Thoracic aorta (tissue), 2 donors: ENCODE data around the gene MICU1. TPM values are rescaled to one million over a fixed set of nuclear protein-coding genes. Genes with fewer than 3 reads are reported as not detected.

ENCODE experiments used
- ATAC-seq: fragments of 150-250 bp; one replicate; pipeline ENCODE4 v1.8.0; 2017; ENCODE audit warnings: low read depth; ENCODE audit not compliant: insufficient number of reproducible peaks, low FRiP score
- DNase-seq: peaks from one replicate; pipeline ENCODE4 v3.0.0-alpha.2; 2020; ENCODE audit warnings: low spot score
- H3K27ac ChIP-seq, 2 donors: fragments of 200-600 bp; sonication (generic); 1 replicate in 1 of 2; 2 replicates in 1 of 2; pipeline ENCODE4 v1.5.1; 2016; ENCODE audit warnings: mild to moderate bottlenecking in 2 of 2, moderate library complexity in 2 of 2
- H3K27me3 ChIP-seq: fragments of 200-600 bp; sonication (generic); replicated peaks from 2 replicates; pipeline ENCODE4 v1.6.0; 2016; ENCODE audit warnings: mild to moderate bottlenecking; ENCODE audit not compliant: insufficient read depth
- H3K36me3 ChIP-seq: fragments of 200-600 bp; sonication (generic); one replicate; pipeline ENCODE4 v1.5.1; 2016
- H3K4me1 ChIP-seq, 2 donors: fragments of 200-600 bp; sonication (generic); 1 replicate in 1 of 2; 2 replicates in 1 of 2; pipeline versions ENCODE4 v1.5.1 to v1.6.0; 2016; ENCODE audit warnings: low read depth in 2 of 2, mild to moderate bottlenecking in 1 of 2; ENCODE audit not compliant: control insufficient read depth in 1 of 2
- H3K4me3 ChIP-seq: fragments of 200-600 bp; sonication (generic); 2 replicates; pipeline ENCODE4 v1.5.1; 2016; ENCODE audit warnings: mild to moderate bottlenecking
- H3K9me3 ChIP-seq: fragments of 200-600 bp; sonication (generic); 2 replicates; pipeline ENCODE4 v1.5.1; 2016
- CTCF ChIP-seq: fragments of 200-600 bp; sonication (generic); IDR thresholded peaks from one replicate; pipeline ENCODE4 v1.5.1; 2019; ENCODE audit warnings: antibody characterized with exemption
- total RNA-seq, 2 donors: library from RNA; depleted of rRNA; stranded (reverse); fragments of >200 nt; gene quantifications; one replicate each; pipeline versions ENCODE4 v1.1.0 to v1.2.3, GENCODE V29; 2016

MICU1 gene
- total RNA-seq, 2 donors from 2014 or later, result 37.4 to 63.5 TPM

- H3K9me3 ChIP-seq, result no peaks in the 10 kb centered on the region
- H3K27me3 ChIP-seq, result no peaks in the 10 kb centered on the region
- ATAC-seq (no peak), DNase-seq (peak; percentile 54)
- peak; percentile 96 for TF ChIP-seq CTCF
- H3K27ac ChIP-seq, result no peak overlapping the region
- peaks cover 31% of the 10 kb centered on the region for H3K36me3 ChIP-seq
- H3K4me3 ChIP-seq, result no peak overlapping the region
- H3K4me1 ChIP-seq, result peaks cover 33 to 51% of the 10 kb centered on the region in 2 donors
These were observed 288.7 kb downstream of the MICU1 start for GRCh38 chr10:72337039-72337629.

GRCh38 chr10:72336259-72337038 lies 289.4 kb downstream of the MICU1 start:
- peaks cover 40 to 58% of the 10 kb centered on the region in 2 donors for H3K4me1 ChIP-seq
- TF ChIP-seq CTCF, result no peak
- peak overlapping the region; percentile 88 to 89 for H3K27ac ChIP-seq
- no peak for ATAC-seq
- no peak for DNase-seq
- H3K27me3 ChIP-seq, result no peaks in the 10 kb centered on the region
- H3K36me3 ChIP-seq, result peaks cover 24% of the 10 kb centered on the region
- H3K4me3 ChIP-seq, result no peak overlapping the region
- H3K9me3 ChIP-seq, result no peaks in the 10 kb centered on the region

- Histone ChIP-seq H3K4me1 (peaks cover 45 to 64% of the 10 kb centered on the region in 2 donors), H3K27me3 (no peaks in the 10 kb centered on the region), H3K36me3 (peaks cover 17% of the 10 kb centered on the region), H3K4me3 (peak overlapping the region; percentile 38), H3K27ac (peak overlapping the region; percentile 88 to 89), H3K9me3 (no peaks in the 10 kb centered on the region)
- no peak for TF ChIP-seq CTCF
- peak; percentile 3 for ATAC-seq
- DNase-seq, result no peak
These were observed 290.3 kb downstream of the MICU1 start for GRCh38 chr10:72335394-72336258.

- Histone ChIP-seq H3K9me3 (no peaks in the 10 kb centered on the region), H3K27ac (peak overlapping the region; percentile 88 to 89), H3K27me3 (no peaks in the 10 kb centered on the region), H3K36me3 (peaks cover 16% of the 10 kb centered on the region), H3K4me1 (peaks cover 45 to 63% of the 10 kb centered on the region in 2 donors), H3K4me3 (peak overlapping the region; percentile 38)
- TF ChIP-seq CTCF, result no peak
- ATAC-seq (peak; percentile 23), DNase-seq (peak; percentile 49)
These were observed 291.0 kb downstream of the MICU1 start for GRCh38 chr10:72334825-72335393.
